ENCODE data around the gene ZCCHC3. TPM values are rescaled to one million over a fixed set of nuclear protein-coding genes. Genes with fewer than 3 reads are reported as not detected.

The ZCCHC3 gene
- total RNA-seq, 2 experiments from 2014 or later = 27.4 to 28.2 TPM

DNA sequence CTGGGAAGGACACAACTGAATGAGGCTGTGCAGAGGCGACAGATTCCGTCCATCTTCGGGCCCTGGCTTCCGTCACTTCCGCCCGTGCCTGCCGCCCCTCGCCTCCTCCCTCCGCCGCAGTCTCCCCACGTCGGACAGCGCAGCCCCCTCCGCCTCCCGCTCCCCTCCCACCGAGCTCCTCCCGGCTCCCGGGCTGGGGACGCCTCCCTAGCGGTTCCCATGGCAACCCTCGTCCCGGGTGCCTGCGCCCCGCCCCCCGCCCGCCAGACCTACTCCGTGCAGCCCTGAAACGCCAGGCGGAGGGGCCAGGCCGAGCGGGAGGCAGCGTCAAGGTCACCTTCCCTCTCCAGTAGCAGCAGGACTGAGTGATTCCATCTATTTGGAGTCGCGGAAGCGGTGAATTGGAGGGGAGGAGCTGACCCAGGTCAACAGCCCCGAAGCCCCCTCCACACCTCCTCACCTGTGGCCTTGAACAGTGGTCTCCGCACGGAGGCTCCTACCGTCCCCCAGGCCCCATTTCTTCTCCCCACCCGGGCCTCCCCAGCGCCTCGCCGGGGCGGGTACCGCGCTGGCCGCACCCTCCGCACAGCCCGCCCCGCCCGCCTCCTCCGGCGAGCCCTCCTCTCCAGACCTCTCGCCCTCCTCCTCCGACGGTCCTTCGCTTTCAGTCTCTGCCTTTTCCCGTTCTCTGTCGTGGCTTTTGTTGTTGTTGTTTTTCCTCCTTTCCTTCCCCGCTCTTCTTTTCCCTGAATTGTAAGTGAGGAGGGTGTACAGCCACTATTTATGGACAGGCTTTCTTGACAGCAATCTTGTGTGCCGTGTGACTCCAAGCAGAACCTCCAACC lies 50.5 kb downstream of the ZCCHC3 start:
- Mint-ChIP-seq H3K9me3 (ENCODE audit: low read depth) (no peaks in the 10 kb centered on the region), H3K27me3 (peaks cover 5% of the 10 kb centered on the region), H3K4me1 (peaks cover 20% of the 10 kb centered on the region), H3K36me3 (peaks cover 3% of the 10 kb centered on the region), H3K27ac (peak overlapping the region; percentile 79), H3K4me3 (peak overlapping the region; percentile 89)
- DNase-seq = peak; percentile 78
- peak; percentile 91 for ATAC-seq
- CTCF ChIA-PET = interaction anchor here (1.0 to 1.6 kb wide), 5 partner anchors 7 to 149 kb away, joined by 3 to 4 read pairs (median 4); no protein-coding TSS in a partner anchor

DNA sequence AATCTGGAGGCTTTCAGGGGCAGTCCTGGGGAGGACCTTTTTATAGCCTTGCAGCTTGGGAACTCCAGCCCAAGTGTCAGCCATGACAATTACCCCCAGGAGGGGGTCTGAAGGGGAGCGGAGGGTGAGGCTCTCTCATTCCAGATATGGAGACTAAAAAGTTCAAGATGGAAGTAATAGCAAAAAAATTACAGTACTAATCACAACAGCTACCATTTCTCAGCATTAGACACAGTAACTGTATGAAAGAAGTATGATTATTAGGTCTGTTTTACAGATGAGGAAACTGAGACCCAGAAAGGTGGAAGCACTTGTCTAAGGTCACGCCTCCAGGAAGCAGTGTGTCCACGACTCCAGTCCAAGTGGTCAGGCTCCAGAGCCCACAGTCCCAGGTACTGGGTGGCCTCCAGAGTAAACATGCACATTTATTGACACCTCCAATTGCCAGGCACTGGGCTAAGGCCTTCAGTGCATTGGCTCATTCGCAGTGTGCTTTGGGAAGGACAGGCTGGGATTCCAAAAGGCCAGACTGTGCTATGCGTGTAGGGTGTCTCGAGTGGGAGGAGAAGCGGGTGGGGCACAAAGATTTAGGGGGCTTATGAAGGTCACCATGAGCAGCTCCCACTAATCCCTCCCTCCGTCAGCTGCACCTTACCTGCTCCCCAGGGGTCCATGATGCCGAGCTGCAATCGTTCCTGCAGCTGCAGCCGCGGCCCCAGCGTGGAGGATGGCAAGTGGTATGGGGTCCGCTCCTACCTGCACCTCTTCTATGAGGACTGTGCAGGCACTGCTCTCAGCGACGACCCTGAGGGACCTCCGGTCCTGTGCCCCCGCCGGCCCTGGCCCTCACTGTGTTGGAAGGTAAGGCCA lies 51.8 kb downstream of the ZCCHC3 start:
- ATAC-seq = no peak
- Mint-ChIP-seq H3K4me1 (peaks cover 20% of the 10 kb centered on the region), H3K27ac (no peak overlapping the region), H3K4me3 (no peak overlapping the region), H3K9me3 (ENCODE audit: low read depth) (no peaks in the 10 kb centered on the region), H3K36me3 (no peaks in the 10 kb centered on the region), H3K27me3 (peaks cover 5% of the 10 kb centered on the region)
- DNase-seq = no peak
- CTCF ChIA-PET = interaction anchor here (0.5 to 1.1 kb wide), 2 partner anchors 147 to 483 kb away, joined by 3 to 4 read pairs; no protein-coding TSS in a partner anchor

Other genes starting within 250 kb of the ZCCHC3 start
- not detected for gene DEFB125, start 209.9 kb upstream of the ZCCHC3 start, total RNA-seq
- not detected for gene DEFB126, start 155.0 kb upstream of the ZCCHC3 start, total RNA-seq
- not detected for gene DEFB127, start 140.1 kb upstream of the ZCCHC3 start, total RNA-seq
- not detected for gene DEFB128, start 107.9 kb upstream of the ZCCHC3 start, total RNA-seq
- not detected for gene DEFB129, start 70.3 kb upstream of the ZCCHC3 start, total RNA-seq
- not detected for gene DEFB132, start 39.8 kb upstream of the ZCCHC3 start, total RNA-seq
- 1 to 10 TPM; 7.5 to 8.2 TPM for gene C20orf96, start 6.8 kb upstream of the ZCCHC3 start, total RNA-seq
- gene SOX12, start 28.0 kb downstream of the ZCCHC3 start, total RNA-seq = 1 to 10 TPM; 5.7 to 6.3 TPM
- 1 to 10 TPM; 2.9 to 5.0 TPM for gene NRSN2, start 49.5 kb downstream of the ZCCHC3 start, total RNA-seq
- gene TRIB3, start 83.2 kb downstream of the ZCCHC3 start, total RNA-seq = 10 to 100 TPM; 22.4 to 25.4 TPM
- 100 to 1,000 TPM; 114 to 173 TPM for gene RBCK1, start 110.7 kb downstream of the ZCCHC3 start, total RNA-seq
- 10 to 100 TPM; 28.3 to 29.4 TPM for gene TBC1D20, start 165.0 kb downstream of the ZCCHC3 start, total RNA-seq
- 100 to 1,000 TPM; 111 to 124 TPM for gene CSNK2A1, start 246.2 kb downstream of the ZCCHC3 start, total RNA-seq